GM18951 (cell line): ENCODE measurements around the gene PLVAP.

Experiments
- POLR2A ChIP-seq: IDR thresholded peaks from 4 replicates; pipeline ENCODE4 v1.6.1; 2011; ENCODE audit warnings: mild to moderate bottlenecking; ENCODE audit not compliant: insufficient read length, insufficient read depth; ENCODE audit errors: extremely low read depth
- in situ Hi-C: fragments of 300-500 bp; cut with MboI; formaldehyde crosslinking; loops from one replicate; pipeline ENCODE4 v1.12.0; 2022; ENCODE audit warnings: low sequenced_read_pairs, mixed read lengths, inconsistent platforms; ENCODE audit not compliant: unreplicated experiment

The PLVAP gene

DNA sequence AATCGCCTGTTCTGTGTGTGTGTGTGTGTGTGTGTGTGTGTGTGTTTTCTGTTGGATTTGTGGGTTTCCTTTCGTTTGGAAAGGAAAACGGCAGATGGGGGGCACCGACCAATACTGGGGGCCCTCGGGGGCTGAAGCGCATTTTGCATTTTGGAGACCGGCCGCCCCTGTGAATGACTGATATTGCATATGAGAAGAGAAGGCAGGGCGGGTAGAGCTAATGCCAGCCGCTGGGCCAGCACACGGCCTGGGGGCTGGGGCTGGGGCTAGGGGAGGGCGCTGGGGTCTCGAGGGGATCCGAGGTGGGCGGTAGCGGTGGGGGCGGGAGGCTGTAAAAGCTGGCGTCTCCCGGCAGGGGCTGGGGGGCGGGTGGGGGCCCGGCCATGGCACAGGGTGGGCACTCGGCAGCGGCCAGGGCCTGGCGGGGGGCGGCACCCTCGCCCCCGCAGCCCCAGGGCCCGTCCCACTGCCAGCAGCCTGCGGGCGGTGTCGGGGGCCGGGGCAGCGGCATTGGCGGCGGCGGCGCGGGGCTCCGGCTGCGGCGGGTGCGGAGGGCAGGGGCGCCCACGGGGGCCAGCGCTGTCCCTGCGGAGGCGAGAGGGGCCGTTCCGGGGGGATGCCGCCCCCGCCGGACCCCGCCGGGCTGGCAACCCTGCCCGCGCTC, 53.7 kb downstream of the PLVAP start:
- in situ Hi-C loops = no loop called here
- peak; percentile 15 for TF ChIP-seq POLR2A

DNA sequence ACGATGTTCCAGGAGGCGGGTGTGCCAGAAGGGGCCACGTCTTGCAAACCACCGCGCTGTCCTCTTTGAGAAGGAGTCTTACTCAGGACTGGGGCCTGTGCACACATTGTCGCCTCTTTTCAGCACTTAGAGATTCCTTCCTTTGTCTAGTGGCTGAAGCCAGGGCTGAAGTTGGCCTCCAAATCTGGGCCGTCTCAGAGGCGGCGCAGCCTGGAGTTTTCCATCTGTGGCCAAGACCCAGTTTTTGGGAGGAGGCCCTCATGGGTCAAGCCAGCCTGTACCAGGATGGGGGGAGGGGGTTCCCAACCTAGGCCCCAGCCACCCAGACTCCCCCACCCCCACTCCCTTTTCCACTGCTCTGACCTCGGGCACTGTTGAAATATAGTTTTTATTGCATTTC, 54.3 kb downstream of the PLVAP start:
- in situ Hi-C loops = no loop called here
- TF ChIP-seq POLR2A = no peak

DNA sequence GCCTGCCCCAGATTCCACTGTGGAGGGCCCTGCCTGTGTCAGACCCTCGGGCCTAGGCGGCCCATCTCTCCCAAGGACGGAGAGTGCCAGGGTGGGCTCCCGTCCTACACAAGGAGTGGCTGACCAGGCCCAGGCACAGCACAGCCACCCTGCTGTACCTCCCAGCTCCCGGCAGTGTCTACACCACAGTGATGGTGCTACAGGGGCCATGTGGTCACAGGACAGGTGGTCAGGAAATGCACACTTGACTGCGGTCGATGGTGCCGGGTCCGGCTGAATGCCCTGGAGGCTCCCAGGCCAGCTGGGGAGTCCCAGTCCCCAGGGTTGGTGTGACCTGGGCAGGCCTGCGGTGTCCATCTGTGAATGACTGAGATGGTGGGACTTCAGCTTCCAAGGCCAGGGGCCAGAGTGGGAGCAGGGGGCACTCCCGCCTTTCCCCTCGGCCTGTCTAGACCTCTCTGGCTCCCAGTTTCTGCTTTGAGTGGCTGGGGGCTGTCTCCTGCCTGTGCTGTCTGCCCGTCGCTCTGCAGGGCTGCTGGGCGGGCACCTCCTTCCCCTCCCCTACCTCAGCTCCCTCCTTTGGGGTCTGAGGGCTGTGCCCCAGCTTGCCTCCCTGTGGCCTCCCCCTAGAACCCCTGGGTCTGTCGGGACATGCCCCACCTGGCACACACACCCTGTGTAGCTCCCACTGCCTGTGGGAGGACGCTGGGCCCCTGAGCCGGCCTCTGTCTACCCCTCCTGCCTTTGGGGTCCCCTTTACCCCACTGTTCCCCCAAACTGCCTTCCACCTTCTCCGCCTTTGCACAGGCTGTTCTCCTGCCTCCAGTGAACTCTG, 55.3 kb downstream of the PLVAP start:
- in situ Hi-C loops = no loop called here
- TF ChIP-seq POLR2A = no peak

DNA sequence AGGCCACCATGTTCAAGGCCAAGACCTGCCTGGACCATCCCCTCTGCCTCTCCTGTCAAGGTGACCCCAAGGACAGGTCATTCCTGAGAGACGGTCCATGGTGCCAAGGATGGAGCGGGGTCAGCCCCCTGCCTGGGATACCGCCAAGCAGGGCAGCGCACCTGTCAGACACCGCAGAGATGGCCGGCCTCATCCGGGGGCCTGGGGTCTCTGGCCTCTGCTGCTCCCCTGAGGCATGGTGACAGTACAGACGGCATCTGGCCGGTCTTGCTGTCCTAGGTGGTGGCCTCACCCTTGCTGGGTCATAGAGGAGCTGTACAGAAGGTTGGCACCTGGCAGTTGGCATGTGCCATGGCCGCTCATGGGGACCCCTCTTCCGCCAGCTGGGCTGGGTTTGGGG, 56.7 kb downstream of the PLVAP start:
- no peak for TF ChIP-seq POLR2A
- in situ Hi-C loops = no loop called here

DNA sequence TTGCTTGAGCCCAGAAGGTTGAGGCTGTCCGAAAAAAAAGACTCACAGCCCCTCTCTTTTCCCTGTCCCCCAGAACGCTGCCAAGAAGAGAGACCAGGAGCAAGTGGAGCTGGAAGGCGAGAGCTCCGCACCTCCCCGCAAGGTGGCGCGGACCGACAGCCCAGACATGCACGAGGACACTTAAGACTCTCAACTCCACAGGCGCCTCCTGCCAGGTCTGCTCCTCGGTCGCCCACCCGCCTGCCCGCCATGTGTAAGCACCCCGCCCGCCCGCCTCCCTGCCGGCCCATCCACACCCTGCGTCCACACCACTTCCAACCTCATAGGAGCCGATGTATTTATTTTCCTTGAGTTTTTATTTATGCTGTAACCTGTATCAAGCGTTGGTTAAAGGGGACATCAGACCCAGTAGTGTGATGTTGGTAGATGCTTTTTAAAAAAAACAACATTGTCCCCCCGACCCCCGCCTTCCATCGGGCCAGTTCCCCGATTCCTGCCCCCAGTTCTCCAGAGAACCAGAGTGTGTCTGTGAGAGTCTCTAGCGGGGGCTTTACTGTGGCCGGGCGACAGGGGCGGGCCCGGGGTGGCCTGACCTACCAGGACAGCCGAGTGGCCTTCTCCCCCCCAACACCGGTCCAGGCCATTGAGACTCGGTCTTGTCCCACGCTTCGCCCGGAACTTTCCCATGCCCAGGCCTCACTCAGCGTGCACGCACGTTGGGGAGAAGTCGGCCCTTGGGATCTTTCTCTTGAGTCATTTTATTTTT, 57.5 kb downstream of the PLVAP start:
- no peak for TF ChIP-seq POLR2A
- in situ Hi-C loops = no loop called here

DNA sequence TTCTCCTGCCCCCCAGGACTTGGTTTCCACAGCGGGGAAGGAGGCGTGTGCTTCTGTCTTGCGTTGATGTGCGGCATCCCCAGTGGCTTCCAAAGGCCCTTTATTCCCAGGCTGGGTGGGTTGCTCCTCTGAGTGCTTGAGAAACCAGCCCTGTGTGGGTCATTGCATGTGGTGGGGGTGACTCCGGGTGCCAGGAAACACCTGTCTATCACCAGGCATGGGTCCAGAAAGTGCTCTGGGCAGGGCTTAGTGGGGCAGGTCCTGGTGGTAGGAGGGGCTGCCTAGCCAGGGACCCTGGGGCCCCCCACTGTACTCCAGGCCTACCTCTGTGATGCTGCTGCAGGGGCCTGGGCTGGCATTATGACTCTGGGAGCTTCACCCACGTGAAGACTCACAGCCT, 58.2 kb downstream of the PLVAP start:
- TF ChIP-seq POLR2A = no peak
- in situ Hi-C loops = no loop called here

DNA sequence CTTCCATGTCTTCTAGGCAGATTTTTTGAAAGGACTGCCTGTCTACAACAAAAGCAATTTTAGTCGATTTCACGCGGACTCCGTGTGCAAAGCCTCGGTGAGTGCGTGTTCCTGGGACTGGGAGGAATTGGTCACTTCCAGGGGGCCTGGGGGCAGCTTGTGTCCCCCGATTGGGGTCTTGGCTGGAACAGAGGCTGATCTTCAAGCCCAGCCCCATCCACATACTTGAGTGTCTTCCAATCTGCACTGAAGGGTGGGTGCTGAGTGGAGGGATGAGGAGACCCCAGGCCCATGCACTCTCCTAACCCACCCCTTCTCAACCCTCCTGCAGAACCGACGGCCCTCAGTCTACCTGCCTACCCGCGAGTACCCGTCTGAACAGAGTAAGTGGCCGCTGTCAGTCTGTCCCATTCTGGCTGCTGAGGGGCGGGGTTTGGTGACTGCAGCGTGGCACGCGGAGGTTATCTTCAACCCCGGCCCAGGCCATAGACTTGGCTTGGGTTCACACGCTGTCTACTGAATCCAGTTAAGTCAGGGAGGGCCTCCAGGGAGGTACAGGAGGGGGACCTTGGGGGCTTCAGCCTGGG, 63.0 kb downstream of the PLVAP start:
- no peak for TF ChIP-seq POLR2A
- in situ Hi-C loops = no loop called here

DNA sequence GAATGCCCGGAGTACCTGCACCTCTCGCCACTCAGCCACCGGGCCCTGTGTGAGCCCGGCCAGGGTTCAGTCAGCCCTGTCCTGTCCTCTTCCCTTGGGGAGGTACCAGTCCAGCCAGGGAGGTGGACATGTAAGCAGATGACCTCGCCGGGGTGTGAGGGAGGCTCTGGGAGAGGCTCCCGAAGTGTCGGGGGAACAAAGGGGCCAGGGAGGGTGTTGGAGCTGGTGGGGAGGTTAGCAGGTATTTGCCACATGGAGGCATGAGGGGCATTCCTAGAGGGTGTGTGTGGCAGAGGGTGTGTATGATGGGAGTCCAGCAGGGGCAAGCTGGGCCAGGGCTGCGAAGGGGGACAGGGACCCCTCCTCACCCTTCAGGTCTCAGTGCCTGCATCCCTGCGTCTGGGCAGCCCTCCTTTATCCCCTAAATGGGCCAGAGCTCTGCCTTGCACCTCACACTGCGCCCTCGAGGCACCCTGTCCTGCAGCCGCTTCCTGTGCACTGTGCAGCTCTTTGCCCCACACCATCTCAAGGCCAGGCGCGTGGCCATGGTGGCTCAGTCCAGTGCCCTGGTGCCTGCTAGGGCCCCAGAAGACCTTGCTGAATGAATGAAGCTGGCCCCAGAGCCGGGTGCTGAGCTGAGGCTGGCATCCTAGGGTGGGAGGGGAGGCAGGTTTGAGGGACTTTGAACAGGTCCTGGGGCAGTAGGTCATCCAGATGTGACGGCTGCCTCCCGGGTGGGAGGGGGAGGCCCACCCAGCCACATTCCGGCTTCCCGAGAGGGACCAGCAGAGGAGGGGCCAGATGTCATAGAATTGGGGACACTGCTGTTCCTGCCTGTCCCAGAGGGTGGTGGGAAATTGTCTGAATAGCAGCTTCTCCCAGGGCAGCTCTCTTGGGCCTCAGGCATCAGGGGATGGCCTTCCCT, 64.7 kb downstream of the PLVAP start:
- in situ Hi-C loops = no loop called here
- TF ChIP-seq POLR2A = no peak

DNA sequence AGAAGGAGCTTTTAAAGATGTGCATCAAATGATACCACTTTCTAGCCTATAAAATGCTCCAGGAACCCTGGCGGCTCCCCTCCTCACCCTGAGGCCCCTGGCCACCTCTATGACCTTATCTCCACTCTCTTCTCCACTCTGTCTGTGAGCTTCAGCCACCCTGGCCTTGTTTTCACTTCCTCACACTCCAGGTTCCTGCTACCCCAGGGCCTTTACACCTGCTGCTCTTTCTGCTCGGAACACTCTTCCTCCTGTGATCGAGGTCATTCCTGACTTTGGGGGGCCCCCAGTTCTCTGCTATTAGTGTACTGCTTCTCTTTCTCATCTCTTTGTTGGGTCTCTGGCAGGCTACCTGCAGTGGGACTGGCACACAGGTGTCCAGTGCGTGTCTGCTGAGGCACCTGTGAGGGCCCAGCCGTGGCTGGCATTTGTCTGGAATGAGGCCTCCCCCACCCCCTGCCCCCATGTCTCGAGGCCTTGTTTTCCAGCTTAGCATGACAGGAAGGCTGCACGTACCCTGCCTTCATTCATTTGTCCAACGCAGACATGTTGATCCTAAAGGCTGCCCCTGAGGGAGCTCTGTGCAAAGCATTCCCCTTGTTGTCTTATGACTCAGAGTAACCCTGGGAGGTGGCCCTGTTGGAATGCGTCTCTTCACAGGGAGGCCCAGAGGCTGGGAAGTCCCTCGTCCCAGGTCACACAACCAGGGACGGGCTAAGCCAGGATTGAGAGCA, 65.5 kb downstream of the PLVAP start:
- no peak for TF ChIP-seq POLR2A
- in situ Hi-C loops = no loop called here

DNA sequence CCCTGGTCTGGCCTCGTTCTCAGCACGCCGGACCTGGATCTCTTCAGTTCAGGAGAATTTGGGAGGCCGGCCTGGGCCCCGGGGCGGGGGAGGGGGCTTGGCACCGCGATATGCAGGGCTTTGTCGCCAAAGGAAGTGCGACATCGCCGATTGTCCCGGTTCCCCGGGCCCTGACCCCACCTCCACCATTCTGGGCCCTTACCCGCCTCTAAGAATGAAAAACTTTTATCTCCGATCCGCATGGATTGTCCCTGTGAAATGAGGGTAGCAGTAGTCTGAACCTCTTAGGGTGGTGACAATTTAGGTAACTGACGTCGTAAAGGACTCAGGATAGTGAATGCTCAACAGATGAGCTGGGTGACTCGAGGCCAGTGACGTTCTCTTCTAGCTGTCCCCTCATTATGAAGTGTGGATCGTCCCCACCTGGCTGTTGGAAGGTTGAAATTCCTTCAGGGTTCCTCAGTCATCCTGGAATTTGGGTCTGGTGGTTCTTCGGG, 67.1 kb downstream of the PLVAP start:
- in situ Hi-C loops = no loop called here

DNA sequence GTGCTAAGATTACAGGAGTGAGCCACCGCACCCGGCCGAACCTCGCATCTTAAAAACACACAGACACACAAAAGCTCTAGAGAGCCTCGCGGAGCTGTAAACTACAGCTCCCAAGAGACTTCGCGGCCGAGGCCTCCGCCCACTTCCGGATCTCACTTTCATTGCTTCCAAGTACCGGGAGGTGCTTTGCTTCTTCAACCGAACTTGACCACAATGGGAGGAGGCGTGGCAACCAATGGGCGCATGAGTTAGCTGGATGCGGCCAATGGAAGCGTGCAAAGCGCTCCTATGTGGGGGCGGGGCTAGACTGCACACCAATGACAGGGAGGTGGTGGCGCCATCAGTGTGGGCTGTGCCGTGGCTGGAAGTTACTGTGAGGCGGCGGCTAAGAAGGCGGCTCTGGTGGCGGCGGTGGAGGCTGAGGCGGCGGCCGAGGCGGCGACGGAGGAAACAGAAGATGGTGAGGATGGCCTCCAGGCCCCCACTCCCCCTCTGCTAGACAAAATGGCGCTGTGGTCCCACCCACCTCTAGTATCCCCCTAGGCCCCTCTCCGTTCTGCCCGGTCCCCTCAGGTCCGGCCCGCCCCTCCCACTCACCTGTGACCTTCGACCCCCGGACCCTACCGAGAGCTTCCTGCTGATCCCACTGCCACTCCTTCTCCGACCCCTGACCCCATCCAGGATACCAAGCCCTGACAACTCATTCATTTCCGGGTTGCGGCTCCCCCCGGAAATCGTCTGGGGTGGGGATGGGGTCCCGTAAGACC, 67.8 kb downstream of the PLVAP start, which contains the start of gene DDA1:
TSS of gene DDA1 (plus strand) at position 366 of the 767 bp plus-strand sequence. CDS start at position 458, 92 bp downstream.
- in situ Hi-C loops = no loop called here
- TF ChIP-seq POLR2A = peak; percentile 71

More for the DNA sequence above, 67.1 kb downstream of the PLVAP start:
- no peak for TF ChIP-seq POLR2A
